SH-SY5Y (cell line): Measurements from ENCODE around the gene YIPF6.

Experiments used
- GATA2 ChIP-seq: IDR thresholded peaks from 2 replicates; pipeline ENCODE4 v1.6.1; 2011; ENCODE audit warnings: mild to moderate bottlenecking, low read depth, low read length
- GATA3 ChIP-seq: IDR thresholded peaks from 2 replicates; pipeline ENCODE4 v1.6.1; 2011; ENCODE audit warnings: low read depth, mild to moderate bottlenecking, low read length, moderate library complexity

YIPF6 gene

GRCh38 chrX:68571292-68571609 is 72.4 kb downstream of the YIPF6 start:
- TF ChIP-seq GATA2 (no peak), GATA3 (no peak)

GRCh38 chrX:68571610-68572311 is 72.9 kb downstream of the YIPF6 start:
- no peak for TF ChIP-seq GATA2
- no peak for TF ChIP-seq GATA3

- TF ChIP-seq GATA3 = no peak
- no peak for TF ChIP-seq GATA2
Measured at GRCh38 chrX:68574240-68574639, 75.4 kb downstream of the YIPF6 start.

- no peak for TF ChIP-seq GATA3
- no peak for TF ChIP-seq GATA2
Measured at GRCh38 chrX:68579810-68580209, 81.0 kb downstream of the YIPF6 start.

GRCh38 chrX:68584221-68584620 is 85.4 kb downstream of the YIPF6 start:
- TF ChIP-seq GATA2 (no peak), GATA3 (no peak)
